Mesodermal cell (in vitro differentiated cells): ENCODE measurements around the gene DPAGT1. TPM values are rescaled to one million over a fixed set of nuclear protein-coding genes. Genes with fewer than 3 reads are reported as not detected.
A peak's percentile ranks its signal among the peaks of the same experiment; 100 is the strongest.
"Not testable (repeated sequence)": the region's sequence is repeated elsewhere in the genome, so short reads cannot be mapped to it uniquely, and the experiment has no call there.

Source experiments
- H3K27ac ChIP-seq: 2 replicates; pipeline ENCODE4 v1.7.0; 2013; ENCODE audit warnings: mild to moderate bottlenecking, low read depth, low read length, moderate library complexity; ENCODE audit not compliant: severe bottlenecking
- H3K36me3 ChIP-seq: 2 replicates; pipeline ENCODE4 v1.7.1; 2013; ENCODE audit warnings: mild to moderate bottlenecking, low read length, moderate library complexity; ENCODE audit not compliant: control insufficient read depth, insufficient read depth
- H3K4me1 ChIP-seq: one replicate; pipeline ENCODE4 v1.7.1; 2013; ENCODE audit warnings: mild to moderate bottlenecking, low read length; ENCODE audit not compliant: insufficient read depth, control insufficient read depth, poor library complexity, severe bottlenecking
- H3K4me3 ChIP-seq: 2 replicates; pipeline ENCODE4 v1.7.0; 2013; ENCODE audit warnings: low read length, control low read depth, mild to moderate bottlenecking; ENCODE audit not compliant: insufficient read depth, poor library complexity, severe bottlenecking; ENCODE audit errors: extremely low read depth
- H3K9me3 ChIP-seq: 2 replicates; pipeline ENCODE4 v1.7.1; 2013; ENCODE audit warnings: mild to moderate bottlenecking, low read length, moderate library complexity; ENCODE audit not compliant: control insufficient read depth
- WGBS, 2 experiments: methylation state at CpG; one replicate each; pipeline ENCODE4 v1.1.5; 2013; ENCODE audit warnings: missing lambda C conversion rate in 2 of 2; ENCODE audit not compliant: insufficient coverage in 2 of 2; 5-methylcytosine and 5-hydroxymethylcytosine counted together
- polyA plus RNA-seq, 2 experiments: library from polyadenylated mRNA; stranded (reverse); fragments of 50-300 nt; gene quantifications; one replicate each; pipeline ENCODE4 v1.2.3, GENCODE V29; 2013

DPAGT1 gene
- polyA plus RNA-seq (2013, experiment 1 of 2): 53.6 TPM
- 43.7 TPM for polyA plus RNA-seq (2013, experiment 2 of 2)

GRCh38 chr11:119101759-119102423, at the start of gene DPAGT1:
Gene DPAGT1, minus strand, starts transcription at chr11:119101853. Its CDS starts 198 bp downstream, at chr11:119101655.
- WGBS, 2 experiments: 0 to 1% methylated on average over 22 to 24 of the region's 32 CpGs
- H3K27ac ChIP-seq: peak within 1 kb of the TSS; percentile 98
- peaks cover 22% of the 10 kb centered on the region for H3K36me3 ChIP-seq
- H3K4me1 ChIP-seq: peaks cover 22% of the 10 kb centered on the region
- H3K9me3 ChIP-seq: no peaks in the 10 kb centered on the region
- H3K4me3 ChIP-seq: peak within 1 kb of the TSS; percentile 81

GRCh38 chr11:119149786-119150275, 48.2 kb upstream of the DPAGT1 start:
- WGBS, 2 experiments: 5 to 7% methylated on average over 23 to 24 of the region's 33 CpGs
- no peak overlapping the region for H3K27ac ChIP-seq
- H3K4me3 ChIP-seq: peak overlapping the region; percentile 49
- H3K9me3 ChIP-seq: no peaks in the 10 kb centered on the region
- no peaks in the 10 kb centered on the region for H3K4me1 ChIP-seq
- no peaks in the 10 kb centered on the region for H3K36me3 ChIP-seq

- no peak within 1 kb of the TSS for H3K27ac ChIP-seq
- no peaks in the 10 kb centered on the region for H3K36me3 ChIP-seq
- no peaks in the 10 kb centered on the region for H3K9me3 ChIP-seq
- 0% methylated on average over 30 to 54 of the region's 73 CpGs for WGBS, 2 experiments
- H3K4me1 ChIP-seq: no peaks in the 10 kb centered on the region
- H3K4me3 ChIP-seq: peak within 1 kb of the TSS; percentile 49
These were observed 47.5 kb upstream of the DPAGT1 start, which contains the start of gene ABCG4 for GRCh38 chr11:119149018-119149785. Gene ABCG4, plus strand, starts transcription at chr11:119149052. Its CDS starts 914 bp downstream, at chr11:119149966.

GRCh38 chr11:119148720-119149017, 47.0 kb upstream of the DPAGT1 start:
- no peaks in the 10 kb centered on the region for H3K36me3 ChIP-seq
- peak overlapping the region; percentile 49 for H3K4me3 ChIP-seq
- H3K4me1 ChIP-seq: no peaks in the 10 kb centered on the region
- H3K27ac ChIP-seq: no peak overlapping the region
- no peaks in the 10 kb centered on the region for H3K9me3 ChIP-seq
- WGBS, 2 experiments: 0% methylated on average over 2 to 12 of the region's 16 CpGs

GRCh38 chr11:119147604-119148333, 46.1 kb upstream of the DPAGT1 start:
- Histone ChIP-seq H3K27ac (no peak overlapping the region), H3K4me3 (no peak overlapping the region), H3K4me1 (no peaks in the 10 kb centered on the region), H3K9me3 (no peaks in the 10 kb centered on the region), H3K36me3 (no peaks in the 10 kb centered on the region)
- 26 to 40% methylated on average over 2 to 3 of the region's 6 CpGs for WGBS, 2 experiments

- no peaks in the 10 kb centered on the region for H3K4me1 ChIP-seq
- H3K9me3 ChIP-seq: no peaks in the 10 kb centered on the region
- H3K27ac ChIP-seq: no peak overlapping the region
- no peaks in the 10 kb centered on the region for H3K36me3 ChIP-seq
- no peak overlapping the region for H3K4me3 ChIP-seq
- WGBS, 2 experiments: 54 to 63% methylated on average over 3 of the region's 3 CpGs
These were observed 43.9 kb upstream of the DPAGT1 start for GRCh38 chr11:119145551-119145950.

- Histone ChIP-seq H3K4me1 (no peaks in the 10 kb centered on the region), H3K36me3 (no peaks in the 10 kb centered on the region), H3K27ac (no peak overlapping the region), H3K4me3 (no peak overlapping the region), H3K9me3 (no peaks in the 10 kb centered on the region)
- WGBS, 2 experiments: 33% methylated on average over 3 of the region's 7 CpGs
These were observed 43.3 kb upstream of the DPAGT1 start for GRCh38 chr11:119144825-119145486.

GRCh38 chr11:119139276-119139675, 37.6 kb upstream of the DPAGT1 start:
- 82 to 98% methylated on average over 2 to 8 of the region's 10 CpGs for WGBS, 2 experiments
- not testable (repeated sequence) for H3K9me3 ChIP-seq, H3K36me3 ChIP-seq, H3K4me1 ChIP-seq, H3K4me3 ChIP-seq, H3K27ac ChIP-seq

GRCh38 chr11:119134389-119134978, 32.8 kb upstream of the DPAGT1 start:
- 87 to 92% methylated on average over 2 to 3 of the region's 4 CpGs for WGBS, 2 experiments
- Histone ChIP-seq H3K9me3 (no peaks in the 10 kb centered on the region), H3K4me3 (no peak overlapping the region), H3K27ac (no peak overlapping the region), H3K4me1 (peaks cover 4% of the 10 kb centered on the region), H3K36me3 (peaks cover 45% of the 10 kb centered on the region)

- 85 to 94% methylated on average over 2 to 3 of the region's 3 CpGs for WGBS, 2 experiments
- peaks cover 4% of the 10 kb centered on the region for H3K4me1 ChIP-seq
- H3K4me3 ChIP-seq: no peak overlapping the region
- H3K27ac ChIP-seq: no peak overlapping the region
- H3K36me3 ChIP-seq: peaks cover 74% of the 10 kb centered on the region
- no peaks in the 10 kb centered on the region for H3K9me3 ChIP-seq
These were observed 29.0 kb upstream of the DPAGT1 start for GRCh38 chr11:119130662-119131061.
